HG02610 (cell line): ENCODE data around the gene MKLN1.
"Not testable (repeated sequence)": the region's sequence is repeated elsewhere in the genome, so short reads cannot be mapped to it uniquely, and the experiment has no call there.

ENCODE experiments used
- ATAC-seq: cut with Tn5 transposase; IDR thresholded peaks from one replicate; pipeline ENCODE4 v1.9.1; 2021; ENCODE audit warnings: mild to moderate bottlenecking, moderate library complexity; ENCODE audit not compliant: unreplicated experiment

MKLN1 gene

GRCh38 chr7:131455546-131455945, 127.9 kb downstream of the MKLN1 start:
- ATAC-seq, result no peak

DNA sequence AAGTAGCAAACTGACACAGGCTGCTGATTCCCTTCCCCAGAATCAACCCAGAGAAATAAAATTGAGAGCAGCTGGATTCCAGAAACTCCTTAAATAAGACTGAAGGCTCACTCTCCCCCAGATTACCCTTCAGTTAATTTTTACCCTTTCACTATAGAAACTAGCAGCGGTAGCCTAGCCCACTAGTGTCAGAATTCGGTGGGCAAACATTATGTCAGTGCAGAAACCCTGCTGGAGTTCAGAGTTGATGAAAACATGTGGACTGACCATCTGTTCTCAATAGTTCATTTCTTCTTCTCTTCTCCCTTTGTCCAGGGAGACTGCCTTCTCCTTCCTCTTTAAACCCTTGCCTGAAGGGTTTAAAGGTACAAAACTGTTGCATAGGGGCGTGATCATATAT, 128.7 kb downstream of the MKLN1 start:
- ATAC-seq, result no peak

DNA sequence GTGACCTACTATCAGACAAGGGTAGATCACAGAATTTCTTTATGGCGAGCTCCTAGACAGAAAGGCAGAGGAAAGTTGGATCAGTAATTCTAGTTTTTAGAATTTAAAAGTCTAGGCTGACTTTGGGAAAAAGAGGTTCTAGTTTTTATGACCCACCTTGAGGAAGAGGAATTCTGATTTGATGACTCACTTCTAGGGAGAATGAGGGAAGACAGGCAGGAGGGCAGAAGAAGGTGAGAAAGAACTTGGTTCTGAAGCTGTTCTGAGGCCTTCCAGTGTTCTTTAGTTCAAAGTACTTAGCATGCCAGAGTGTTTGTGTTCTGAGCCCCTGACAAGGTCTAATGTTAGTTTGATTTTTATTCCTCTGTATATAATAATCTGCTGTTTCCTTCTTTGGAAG, 131.6 kb downstream of the MKLN1 start:
- no peak for ATAC-seq

DNA sequence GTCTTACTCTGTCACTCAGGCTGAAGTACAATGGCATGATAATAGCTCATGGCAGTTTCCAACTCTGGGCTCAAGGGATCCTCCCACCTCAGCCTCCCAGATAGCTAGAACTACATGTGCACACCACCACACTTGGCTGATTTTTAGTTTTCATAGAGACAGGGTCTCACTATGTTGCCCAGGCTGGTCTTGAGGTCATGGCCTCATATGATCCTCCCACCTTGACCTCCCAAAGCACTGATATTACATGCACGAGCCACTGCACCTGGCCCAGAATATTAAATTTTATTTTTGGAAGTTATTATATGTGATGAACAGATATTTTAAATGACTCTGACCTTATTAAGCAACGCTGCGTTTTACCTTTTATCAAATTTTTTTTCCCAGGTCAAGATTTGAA, 134.4 kb downstream of the MKLN1 start:
- ATAC-seq, result no peak

- not testable (repeated sequence) for ATAC-seq
These were observed 135.0 kb downstream of the MKLN1 start for GRCh38 chr7:131462715-131463114.

DNA sequence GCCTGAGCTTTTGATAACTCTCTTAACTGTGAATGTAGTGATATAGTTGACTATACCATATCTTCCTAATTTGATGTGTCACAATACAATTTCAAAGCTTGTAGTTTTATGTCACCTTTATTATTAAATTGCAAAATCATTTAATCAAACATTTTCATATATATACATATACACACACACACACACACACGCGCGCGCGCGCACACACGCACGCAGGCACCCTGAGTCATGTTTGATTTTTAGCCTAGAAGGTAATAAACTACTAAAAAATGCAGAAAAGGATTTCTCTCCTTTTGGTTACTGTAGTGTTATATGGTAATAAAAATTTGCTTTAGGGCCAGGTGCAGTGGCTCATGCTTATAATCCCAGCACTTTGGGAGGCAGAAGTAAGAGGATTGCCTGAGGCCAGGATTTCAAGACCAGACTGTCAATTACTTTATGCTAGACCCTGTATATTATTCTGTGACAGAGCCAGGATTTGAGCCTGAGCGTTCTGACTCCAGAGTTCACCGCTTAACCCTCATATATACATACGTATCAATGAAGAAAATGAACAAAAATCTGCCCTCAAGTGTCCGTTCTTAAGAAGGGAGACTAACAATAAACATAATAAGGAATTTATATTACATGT, 139.2 kb downstream of the MKLN1 start:
- ATAC-seq, result no peak

DNA sequence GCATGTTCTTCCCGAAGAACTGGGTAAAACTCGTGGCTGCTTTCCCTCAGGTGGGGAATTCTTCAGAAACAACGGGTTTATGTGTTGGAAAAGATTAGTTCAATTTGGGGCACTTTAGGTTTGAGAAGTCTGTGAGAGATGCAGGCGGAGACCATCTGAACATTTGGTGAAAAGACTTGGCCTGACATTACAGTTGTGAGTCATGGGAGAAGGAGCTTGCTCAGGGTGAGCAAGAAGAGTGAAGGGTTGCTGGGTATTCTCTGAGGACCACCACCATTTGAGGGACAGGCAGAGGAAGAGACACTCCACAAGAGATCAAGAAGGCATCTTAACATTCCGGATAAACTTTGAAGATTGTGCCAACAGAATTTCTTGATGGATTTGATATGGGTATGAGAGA, 140.1 kb downstream of the MKLN1 start:
- ATAC-seq, result no peak

DNA sequence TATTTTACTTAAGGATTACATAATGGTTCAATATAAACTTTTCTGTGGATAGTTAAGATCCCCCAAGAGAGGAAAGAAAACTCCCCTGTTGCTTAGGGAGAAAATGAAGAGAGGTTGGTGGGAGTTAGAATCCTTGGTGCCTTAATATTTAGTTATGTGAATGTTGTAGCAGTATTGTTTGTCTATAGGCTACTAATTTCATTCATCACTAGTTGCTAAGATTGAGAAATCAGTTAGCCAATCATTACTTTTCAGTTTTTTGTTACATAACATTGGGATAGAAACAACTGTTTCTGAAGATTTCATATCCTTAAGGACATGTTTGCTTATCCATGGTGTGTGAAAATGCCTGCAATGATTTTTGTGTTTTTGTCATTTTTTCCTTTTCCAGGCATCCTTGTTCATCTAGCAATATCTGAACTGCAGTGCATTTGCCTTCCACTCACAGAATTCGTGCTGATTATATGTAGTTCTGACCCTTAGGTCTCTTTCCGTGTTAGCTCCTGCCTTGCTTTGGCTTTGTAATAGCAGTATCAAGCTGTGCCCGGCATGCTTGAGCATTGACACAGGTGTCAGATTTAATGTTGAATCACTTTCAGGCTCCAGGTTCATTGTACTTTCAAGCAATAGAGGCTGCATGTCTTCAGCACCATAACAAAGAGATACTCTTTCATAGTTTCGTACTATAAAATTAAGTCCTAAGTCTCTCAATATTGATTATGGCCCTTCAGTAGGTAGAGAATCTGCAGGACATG, 143.8 kb downstream of the MKLN1 start:
- no peak for ATAC-seq

GRCh38 chr7:131476740-131477139, 149.1 kb downstream of the MKLN1 start:
- no peak for ATAC-seq

- no peak for ATAC-seq
These were observed 153.0 kb downstream of the MKLN1 start for GRCh38 chr7:131480384-131481315.

GRCh38 chr7:131482800-131483199, 155.1 kb downstream of the MKLN1 start:
- peak; percentile 66 for ATAC-seq

DNA sequence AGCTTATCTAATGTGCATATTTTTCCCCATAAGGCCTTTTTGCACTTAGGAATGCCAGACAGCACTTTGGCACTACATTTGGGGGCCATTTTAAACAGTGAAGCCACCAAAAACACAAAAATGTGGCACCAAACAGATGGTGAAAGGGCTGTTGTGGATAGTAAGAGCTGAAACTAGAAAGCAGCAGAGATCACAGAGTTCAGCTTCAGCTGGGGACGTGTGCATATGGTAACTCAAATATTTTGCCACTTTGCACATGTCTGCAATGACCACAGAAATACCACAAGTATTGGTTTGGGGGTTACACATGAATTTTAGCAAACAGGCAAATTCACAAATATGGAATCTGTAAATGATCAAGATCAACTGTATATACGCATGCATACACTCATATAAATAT, 155.9 kb downstream of the MKLN1 start:
- ATAC-seq, result no peak

DNA sequence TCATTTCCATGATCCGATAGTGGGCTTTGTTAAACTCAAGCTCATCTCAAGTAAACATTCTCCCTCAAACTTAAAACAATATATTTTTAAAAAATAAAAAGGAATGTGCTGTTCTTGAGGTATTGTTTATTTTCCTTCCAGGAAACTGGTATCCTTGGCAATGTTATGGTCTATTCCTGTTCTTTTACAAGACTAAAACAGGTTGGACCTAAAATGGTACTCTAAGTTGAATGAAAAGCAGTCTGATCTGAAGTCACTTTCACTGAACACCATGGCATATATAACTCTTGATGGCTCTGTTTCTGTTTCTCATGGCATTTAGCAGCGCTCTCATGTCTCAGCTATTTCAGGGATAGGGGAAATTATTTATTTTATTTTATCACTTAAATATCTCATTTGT, 158.7 kb downstream of the MKLN1 start:
- no peak for ATAC-seq

- ATAC-seq, result no peak
These were observed 159.5 kb downstream of the MKLN1 start for GRCh38 chr7:131487217-131487616.

GRCh38 chr7:131488361-131488760, 160.7 kb downstream of the MKLN1 start:
- ATAC-seq, result no peak

DNA sequence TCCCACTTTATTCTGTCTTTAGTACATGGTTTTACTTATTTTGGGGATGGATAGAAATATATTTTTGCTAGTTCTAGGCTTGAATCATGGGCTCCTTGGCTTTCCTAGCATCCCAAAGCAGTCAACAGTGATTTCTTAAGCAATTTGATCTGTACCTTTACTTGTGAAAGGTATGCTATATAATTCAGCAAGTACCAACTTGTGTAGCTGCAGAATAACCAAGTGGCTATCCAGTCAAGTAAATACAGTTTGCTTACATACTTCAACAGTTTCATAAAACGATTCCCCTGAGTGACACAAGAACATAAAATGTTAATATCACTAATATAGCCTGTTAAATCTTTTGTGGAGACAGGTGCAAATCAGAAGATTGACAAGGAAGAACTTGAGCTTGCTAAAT, 161.5 kb downstream of the MKLN1 start:
- ATAC-seq, result no peak

- ATAC-seq, result no peak
These were observed 162.2 kb downstream of the MKLN1 start for GRCh38 chr7:131489881-131490280.

- ATAC-seq, result no peak
These were observed 165.4 kb downstream of the MKLN1 start for GRCh38 chr7:131493081-131493480.

GRCh38 chr7:131493581-131493980, 165.9 kb downstream of the MKLN1 start:
- ATAC-seq, result no peak

- no peak for ATAC-seq
These were observed 166.5 kb downstream of the MKLN1 start for GRCh38 chr7:131494182-131494581.

DNA sequence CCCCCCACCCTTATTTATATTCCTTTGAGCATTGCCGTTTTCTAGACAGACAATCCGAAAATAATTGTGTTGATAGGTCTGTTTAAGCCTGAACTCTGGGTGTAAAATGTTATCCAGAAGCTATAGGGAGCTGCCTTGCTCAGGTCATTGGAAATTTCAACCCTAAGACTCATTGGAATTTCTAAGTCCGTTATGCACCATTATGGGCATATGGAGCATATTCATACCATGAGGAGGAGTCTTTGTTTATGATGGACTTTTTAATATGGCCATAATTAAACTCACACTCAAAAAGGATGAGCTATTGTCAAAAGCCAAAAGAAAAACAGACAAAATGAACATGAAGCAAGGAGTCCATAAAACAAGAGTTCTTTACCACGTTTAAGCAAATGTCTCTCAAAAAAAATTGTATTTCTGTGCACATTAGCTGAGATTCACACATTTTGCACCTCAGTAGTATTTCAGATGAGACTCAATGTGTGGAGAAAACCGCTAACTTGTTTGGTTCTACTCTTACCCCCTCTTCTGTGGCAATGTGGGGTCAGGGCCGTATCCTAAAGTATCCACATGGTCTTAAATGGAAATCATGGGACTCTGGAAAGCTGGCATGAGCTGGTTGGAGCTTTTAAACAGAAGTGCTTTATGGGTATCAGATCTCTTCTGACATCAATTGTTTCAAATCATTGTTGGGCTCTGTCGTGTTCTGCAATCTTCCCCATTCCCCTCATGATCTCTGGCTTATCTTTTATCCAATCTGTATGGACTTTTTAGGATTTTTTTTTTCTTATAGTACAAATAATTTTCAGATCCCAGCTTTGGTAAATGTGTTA, 168.2 kb downstream of the MKLN1 start:
- no peak for ATAC-seq
